Small intestine (tissue), 7 donors: Measurements from ENCODE around the gene AHCYL1. TPM values are rescaled to one million over a fixed set of nuclear protein-coding genes. Genes with fewer than 3 reads are reported as not detected.

Experiments
- DNase-seq, 2 donors: peaks; one replicate each; pipeline versions ENCODE4 v3.0.0 to v3.0.0-alpha.2; 2013
- FAIRE-seq: peaks from 2 replicates; lab custom pipeline; 2012; peaks lifted over from hg19 to GRCh38; lab: Jason Lieb, UNC
- H3K27ac ChIP-seq, 3 donors: one replicate each; pipeline ENCODE4 v1.5.1; 2013; ENCODE audit warnings: low read length in 2 of 3, mild to moderate bottlenecking in 2 of 3, control low read depth in 1 of 3, inconsistent platforms in 1 of 3, low read depth in 1 of 3, moderate library complexity in 1 of 3
- H3K27me3 ChIP-seq, 3 donors: one replicate each; pipeline ENCODE4 v1.6.1; 2013; ENCODE audit warnings: low read length in 3 of 3, inconsistent platforms in 1 of 3; ENCODE audit not compliant: control insufficient read depth in 3 of 3, insufficient read depth in 3 of 3
- H3K36me3 ChIP-seq, 3 donors: one replicate each; pipeline ENCODE4 v1.6.1; 2013; ENCODE audit warnings: low read length in 3 of 3, inconsistent platforms in 1 of 3, low read depth in 1 of 3, mild to moderate bottlenecking in 1 of 3, moderate library complexity in 1 of 3; ENCODE audit not compliant: control insufficient read depth in 3 of 3, insufficient read depth in 2 of 3
- H3K4me1 ChIP-seq, 3 donors: one replicate each; pipeline ENCODE4 v1.6.1; 2013; ENCODE audit warnings: low read length in 2 of 3, inconsistent platforms in 1 of 3, low read depth in 1 of 3, mild to moderate bottlenecking in 1 of 3, moderate library complexity in 1 of 3; ENCODE audit not compliant: control insufficient read depth in 3 of 3, insufficient read depth in 2 of 3
- H3K4me3 ChIP-seq, 3 donors: one replicate each; pipeline ENCODE4 v1.5.1; 2013; ENCODE audit warnings: low read length in 3 of 3, control low read depth in 1 of 3, inconsistent platforms in 1 of 3, low read depth in 1 of 3, mild to moderate bottlenecking in 1 of 3, moderate library complexity in 1 of 3
- H3K9me3 ChIP-seq, 2 donors: one replicate each; pipeline ENCODE4 v1.6.1; 2013; ENCODE audit warnings: low read depth in 1 of 2, low read length in 1 of 2; ENCODE audit not compliant: control insufficient read depth in 2 of 2, insufficient read depth in 1 of 2
- WGBS, 3 donors: extraction: QIAGEN DNeasy Blood & Tissue Kit; methylation state at CpG; one replicate each; pipeline ENCODE4 v1.1.7; 2013; 5-methylcytosine and 5-hydroxymethylcytosine counted together
- polyA plus RNA-seq, 4 donors: library from polyadenylated mRNA; stranded (reverse) in 3 of 4; unstranded in 1 of 4; fragments of 200-250 nt in 3 of 4; fragments of 120-200 nt in 1 of 4; gene quantifications; one replicate each; pipeline versions ENCODE4 v1.2.1 to v1.2.3, GENCODE V29; 2013
- donor health status: healthy with polysubstance abuse.
- donor health status: control.
- donor health status: control.
- donor health status: Bipolar disorder and iron deficiency.
- donor health status: healthy.

The AHCYL1 gene
- polyA plus RNA-seq, 4 donors, result 67.6 to 159 (median 96.8) TPM

DNA sequence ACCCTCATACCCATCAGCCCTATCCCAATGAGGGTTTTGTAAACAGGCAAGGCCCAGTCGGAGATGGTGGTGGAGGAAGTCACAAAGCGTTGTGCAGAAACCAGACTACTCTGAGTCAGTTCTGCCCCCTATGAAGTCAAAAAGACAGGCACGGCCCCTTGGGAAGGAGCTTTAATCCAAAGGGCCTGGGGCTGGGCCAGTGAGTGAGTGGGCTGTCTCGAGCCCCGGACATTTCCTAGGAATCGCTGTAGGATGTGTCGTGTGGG is 442 bp upstream of the AHCYL1 start:
- FAIRE-seq, result no peak

DNA sequence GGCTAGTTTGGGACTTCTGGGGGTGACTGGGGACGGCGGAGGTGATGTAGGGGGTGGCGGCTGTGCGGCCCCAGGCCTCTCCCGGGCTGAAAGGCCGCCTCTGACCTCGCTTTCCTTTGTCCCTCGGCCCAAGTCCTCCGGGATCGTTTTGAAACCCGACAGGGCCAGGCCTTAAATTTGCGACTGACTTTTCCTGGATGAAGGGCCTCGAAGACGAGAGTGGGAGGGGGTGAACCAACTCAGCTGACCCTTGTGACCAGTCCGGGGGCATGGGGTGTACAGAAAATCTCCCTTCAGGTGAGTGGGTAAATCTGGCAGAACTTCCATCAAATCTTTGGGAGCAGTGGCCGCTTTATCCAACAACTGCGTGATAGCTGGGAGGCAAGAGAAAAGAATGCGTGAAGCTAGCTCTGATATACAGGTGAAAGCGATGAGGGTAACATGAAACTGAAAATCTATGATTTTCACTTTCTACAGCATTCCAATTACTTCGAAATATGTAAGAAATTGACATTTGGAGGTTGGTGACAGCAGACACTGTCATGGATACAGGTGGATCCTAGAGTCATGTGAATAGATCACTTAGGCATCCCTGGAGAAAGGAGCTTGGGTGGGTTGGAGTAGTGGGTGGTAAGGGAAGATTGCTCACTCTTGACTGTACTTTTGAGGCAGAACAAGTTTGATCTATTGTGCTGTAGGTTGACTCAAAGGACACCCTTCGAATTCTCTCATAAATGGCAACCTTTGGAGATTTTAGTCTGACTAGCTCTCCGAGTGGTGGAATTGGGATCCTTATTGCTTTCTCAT is 885 bp downstream of the AHCYL1 start:
- DNase-seq, result peak; percentile 51 to 77
- Histone ChIP-seq H3K36me3 (peaks cover 0 to 4% (median 2%) of the 10 kb centered on the region in 3 donors), H3K9me3 (no peaks in the 10 kb centered on the region), H3K27me3 (no peaks in the 10 kb centered on the region), H3K27ac (peak overlapping the region; percentile 89 to 99 (median 95)), H3K4me3 (peak overlapping the region; percentile 84 to 100 (median 88)), H3K4me1 (peaks cover 5 to 26% (median 23%) of the 10 kb centered on the region in 3 donors)
- WGBS, 3 donors, result 3 to 9% (median 5%) methylated on average over 17 to 22 of the region's 22 CpGs
- FAIRE-seq, result no peak

More for the DNA sequence above, 442 bp upstream of the AHCYL1 start:
- no peaks in the 10 kb centered on the region for H3K27me3 ChIP-seq
- no peak for DNase-seq
- no peak overlapping the region for H3K4me3 ChIP-seq
- H3K4me1 ChIP-seq, result peaks cover 4 to 31% (median 21%) of the 10 kb centered on the region in 3 donors
- 11 to 14% (median 12%) methylated on average over 7 of the region's 7 CpGs for WGBS, 3 donors
- H3K27ac ChIP-seq, result peak overlapping the region in 1 of 3 donors; percentile 99
- no peaks in the 10 kb centered on the region for H3K9me3 ChIP-seq
- H3K36me3 ChIP-seq, result peaks cover 0 to 4% (median 0%) of the 10 kb centered on the region in 3 donors

DNA sequence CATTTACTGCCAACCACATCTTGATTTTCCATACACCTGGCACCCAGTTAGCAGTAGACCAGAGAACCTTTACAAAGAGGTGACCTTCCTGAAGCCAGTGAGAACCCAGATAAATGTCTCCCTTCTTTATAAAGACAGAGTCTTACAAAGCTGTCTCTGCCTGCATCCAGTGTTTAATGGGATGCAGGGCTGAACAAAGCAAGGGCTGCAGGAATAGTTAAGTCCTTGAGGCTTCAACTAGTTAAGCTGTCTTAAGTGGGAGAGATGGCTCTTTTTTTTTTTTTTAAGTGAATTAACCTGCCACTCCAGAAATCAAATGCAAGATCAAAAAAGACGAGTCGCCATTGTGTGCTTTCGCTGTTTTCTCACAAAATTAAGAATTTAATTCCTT is 1.5 kb downstream of the AHCYL1 start:
- peak overlapping the region in 2 of 3 donors; percentile 2 to 99 for H3K27ac ChIP-seq
- no peaks in the 10 kb centered on the region for H3K27me3 ChIP-seq
- 66 to 84% (median 72%) methylated on average over 3 of the region's 3 CpGs for WGBS, 3 donors
- no peaks in the 10 kb centered on the region for H3K9me3 ChIP-seq
- H3K4me3 ChIP-seq, result peak overlapping the region in 2 of 3 donors; percentile 84 to 100
- DNase-seq, result no peak
- H3K36me3 ChIP-seq, result peaks cover 0 to 4% (median 2%) of the 10 kb centered on the region in 3 donors
- FAIRE-seq, result no peak
- peaks cover 5 to 24% (median 24%) of the 10 kb centered on the region in 3 donors for H3K4me1 ChIP-seq

DNA sequence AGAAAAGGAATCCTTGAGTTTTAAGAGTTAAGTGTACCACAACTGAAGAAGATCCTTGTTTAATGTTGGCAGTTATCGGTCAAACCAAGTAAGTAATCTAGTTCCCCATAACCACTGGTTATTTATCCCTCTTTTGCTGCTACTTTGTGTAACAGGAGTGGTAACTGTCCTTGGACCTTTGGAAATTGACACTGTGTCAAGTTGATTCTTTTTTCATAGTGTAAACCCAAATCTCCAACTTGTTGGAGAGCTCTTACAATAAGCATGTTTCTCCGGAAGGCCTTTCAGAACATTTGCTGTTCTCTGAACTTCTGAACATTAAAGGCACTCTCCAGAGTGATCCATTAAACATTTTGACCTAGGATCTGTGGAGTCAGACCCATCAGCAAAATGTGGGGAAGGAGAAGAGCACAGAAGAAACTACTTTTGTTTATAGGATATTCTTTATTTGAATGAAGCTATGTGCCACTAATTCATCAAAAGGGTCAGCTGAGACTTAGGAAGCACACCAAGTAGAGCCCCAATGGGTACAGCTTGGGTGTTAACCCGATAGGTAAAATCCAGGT is 3.9 kb downstream of the AHCYL1 start:
- H3K27ac ChIP-seq, result no peak overlapping the region
- FAIRE-seq (no peak), DNase-seq (no peak)
- H3K9me3 ChIP-seq, result no peaks in the 10 kb centered on the region
- 89 to 95% (median 89%) methylated on average over 3 of the region's 3 CpGs for WGBS, 3 donors
- peaks cover 0 to 9% (median 2%) of the 10 kb centered on the region in 3 donors for H3K36me3 ChIP-seq
- H3K27me3 ChIP-seq, result no peaks in the 10 kb centered on the region
- H3K4me1 ChIP-seq, result peaks cover 9 to 24% (median 24%) of the 10 kb centered on the region in 3 donors
- H3K4me3 ChIP-seq, result no peak overlapping the region

DNA sequence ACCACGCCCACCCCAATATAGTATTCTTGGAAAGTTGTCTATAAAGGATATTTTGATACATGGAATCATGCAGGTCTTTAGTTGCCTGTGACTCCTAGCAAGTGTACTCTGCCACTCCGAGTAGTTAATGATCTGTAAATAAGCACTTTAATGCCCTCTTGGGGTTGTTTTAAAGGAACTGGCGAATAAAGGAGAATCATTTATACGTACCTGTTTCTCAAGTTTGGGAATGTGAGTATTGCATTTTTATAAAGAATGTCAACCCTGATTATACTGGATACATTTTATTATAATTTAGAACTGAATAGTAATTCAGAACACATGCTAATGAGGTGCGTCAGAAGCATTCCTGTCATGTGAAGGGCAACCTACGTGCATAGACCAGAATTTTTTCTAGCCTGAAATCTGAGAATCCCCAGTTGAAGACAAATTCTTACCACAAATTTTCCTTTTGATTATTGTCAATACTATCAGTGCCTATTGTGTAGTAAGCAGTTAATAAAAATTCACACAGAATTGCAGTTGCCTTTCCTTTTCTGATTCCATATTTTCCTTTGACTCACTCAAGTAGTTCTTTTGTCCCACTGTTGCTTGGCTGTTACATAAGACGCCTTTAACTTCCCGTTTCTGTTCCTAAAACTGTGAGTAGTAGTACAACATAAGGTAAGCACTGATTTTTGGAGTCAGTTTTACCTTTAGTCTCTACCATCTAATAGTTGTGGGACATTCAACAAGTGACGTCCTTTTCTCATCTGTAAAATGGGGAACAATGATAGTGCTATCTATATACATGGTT is 5.1 kb downstream of the AHCYL1 start:
- no peak for FAIRE-seq
- peaks cover 9 to 26% (median 18%) of the 10 kb centered on the region in 3 donors for H3K4me1 ChIP-seq
- no peaks in the 10 kb centered on the region for H3K27me3 ChIP-seq
- H3K27ac ChIP-seq, result no peak overlapping the region
- WGBS, 3 donors, result 62 to 75% (median 64%) methylated on average over 9 of the region's 9 CpGs
- peaks cover 0 to 9% (median 6%) of the 10 kb centered on the region in 3 donors for H3K36me3 ChIP-seq
- no peak overlapping the region for H3K4me3 ChIP-seq
- no peaks in the 10 kb centered on the region for H3K9me3 ChIP-seq
- no peak for DNase-seq

DNA sequence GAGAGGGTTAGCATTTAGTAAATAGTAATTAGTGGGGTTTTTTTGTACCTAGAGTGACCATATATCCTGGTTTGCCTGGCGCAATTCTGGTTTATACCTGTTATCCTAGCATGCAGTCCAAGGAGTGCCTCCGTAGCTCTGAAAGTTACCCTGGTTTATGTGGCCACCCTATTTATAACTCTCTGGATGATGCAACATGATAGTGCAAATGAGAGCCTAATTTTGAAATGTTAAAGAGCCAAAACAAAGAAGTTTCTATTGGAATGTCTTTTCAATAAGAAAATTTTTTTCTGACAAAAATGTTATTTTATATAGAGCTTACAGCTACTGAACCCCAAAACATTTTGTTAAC is 5.7 kb downstream of the AHCYL1 start:
- Histone ChIP-seq H3K4me1 (peaks cover 9 to 31% (median 18%) of the 10 kb centered on the region in 3 donors), H3K36me3 (peaks cover 3 to 9% (median 6%) of the 10 kb centered on the region in 3 donors), H3K27me3 (no peaks in the 10 kb centered on the region), H3K4me3 (no peak overlapping the region), H3K9me3 (no peaks in the 10 kb centered on the region), H3K27ac (no peak overlapping the region)
- FAIRE-seq, result no peak
- DNase-seq, result no peak
- 84 to 91% (median 89%) methylated on average over 2 of the region's 2 CpGs for WGBS, 3 donors

DNA sequence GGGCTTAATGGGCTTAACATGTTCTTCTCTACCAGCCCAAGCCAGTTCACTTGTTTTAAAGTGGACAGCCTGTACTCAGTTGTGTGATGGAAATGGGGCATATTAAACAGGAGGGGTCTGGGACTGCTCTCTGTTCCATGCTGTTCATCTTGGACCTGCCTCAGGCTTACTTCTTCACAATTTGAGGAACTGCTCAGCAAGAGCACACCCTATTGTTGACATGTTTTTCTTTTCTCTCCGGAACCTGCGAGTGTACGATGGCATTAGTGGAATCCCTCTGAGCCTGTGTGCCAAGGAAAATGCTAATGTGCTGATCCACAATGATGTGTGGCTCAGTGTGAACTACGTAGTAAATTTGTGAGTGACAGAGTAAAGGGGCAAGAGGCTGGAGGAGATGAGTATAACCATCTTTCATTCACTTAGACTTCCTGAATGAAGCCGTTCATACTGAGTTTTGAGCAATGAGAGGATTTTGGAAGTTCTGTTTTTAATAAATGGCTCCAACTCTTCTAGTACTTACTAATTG is 6.9 kb downstream of the AHCYL1 start:
- WGBS, 3 donors, result 91 to 93% (median 92%) methylated on average over 5 of the region's 5 CpGs
- DNase-seq (no peak), FAIRE-seq (no peak)
- Histone ChIP-seq H3K27me3 (no peaks in the 10 kb centered on the region), H3K9me3 (no peaks in the 10 kb centered on the region), H3K27ac (no peak overlapping the region), H3K4me3 (no peak overlapping the region), H3K4me1 (peaks cover 9 to 26% (median 9%) of the 10 kb centered on the region in 3 donors), H3K36me3 (peaks cover 3 to 12% (median 12%) of the 10 kb centered on the region in 3 donors)

DNA sequence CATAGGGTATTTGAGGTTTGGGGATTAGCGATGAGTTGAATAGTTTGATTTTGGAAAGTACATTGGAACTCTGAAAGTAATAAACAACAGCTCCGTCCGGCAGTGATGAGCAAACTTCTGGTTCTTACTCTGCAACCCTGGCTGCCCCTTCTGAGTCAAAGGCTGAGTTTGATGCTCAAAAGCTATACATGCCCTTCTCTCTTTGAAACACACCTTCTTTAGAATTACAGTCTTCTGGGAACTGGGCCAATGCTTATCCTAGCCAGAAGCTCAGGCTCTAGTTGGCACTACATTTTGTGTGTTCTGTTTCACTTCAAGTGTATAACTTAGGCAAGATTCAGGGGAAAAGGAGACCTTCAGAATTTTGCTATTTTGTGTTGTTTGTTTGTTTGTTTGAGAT is 9.3 kb downstream of the AHCYL1 start:
- Histone ChIP-seq H3K36me3 (peaks cover 3 to 14% (median 9%) of the 10 kb centered on the region in 3 donors), H3K27me3 (no peaks in the 10 kb centered on the region), H3K4me3 (no peak overlapping the region), H3K27ac (no peak overlapping the region), H3K9me3 (no peaks in the 10 kb centered on the region), H3K4me1 (peaks cover 5 to 18% (median 5%) of the 10 kb centered on the region in 3 donors)
- DNase-seq (no peak), FAIRE-seq (no peak)
- WGBS, 3 donors, result 27 to 43% (median 32%) methylated on average over 3 of the region's 3 CpGs
